Mesenchymal stem cell (in vitro differentiated cells and primary cell): ENCODE results near the gene FASLG.

Experiments
- DNase-seq: peaks from one replicate; pipeline ENCODE4 v3.0.0-alpha.2; 2013
- H2AFZ ChIP-seq: one replicate; pipeline ENCODE4 v1.6.1; 2013; ENCODE audit warnings: low read depth, mild to moderate bottlenecking, control low read depth, inconsistent platforms, low read length, moderate library complexity
- H2AK5ac ChIP-seq: 2 replicates; pipeline ENCODE4 v1.6.1; 2013; ENCODE audit warnings: low read length, moderate library complexity, mild to moderate bottlenecking, inconsistent platforms; ENCODE audit not compliant: severe bottlenecking
- H2BK120ac ChIP-seq: one replicate; pipeline ENCODE4 v1.6.1; 2013; ENCODE audit warnings: low read depth, mild to moderate bottlenecking, inconsistent platforms, low read length, moderate library complexity
- H2BK12ac ChIP-seq, 2 experiments: one replicate each; pipeline ENCODE4 v1.6.1; 2013; ENCODE audit warnings: inconsistent platforms in 2 of 2, low read length in 2 of 2, mild to moderate bottlenecking in 2 of 2, moderate library complexity in 2 of 2, control low read depth in 1 of 2
- H2BK15ac ChIP-seq: one replicate; pipeline ENCODE4 v1.6.1; 2013; ENCODE audit warnings: mild to moderate bottlenecking, low read depth, inconsistent platforms; ENCODE audit not compliant: poor library complexity, severe bottlenecking
- H2BK5ac ChIP-seq: 2 replicates; pipeline ENCODE4 v1.6.1; 2013; ENCODE audit warnings: low read depth, mild to moderate bottlenecking, low read length, control low read depth, inconsistent platforms; ENCODE audit not compliant: poor library complexity, severe bottlenecking
- H3K14ac ChIP-seq, 2 experiments: one replicate each; pipeline ENCODE4 v1.6.1; 2013; ENCODE audit warnings: inconsistent platforms in 2 of 2, low read length in 2 of 2, control low read depth in 1 of 2, mild to moderate bottlenecking in 1 of 2, moderate library complexity in 1 of 2
- H3K18ac ChIP-seq, 2 experiments: one replicate each; pipeline ENCODE4 v1.6.1; 2013; ENCODE audit warnings: inconsistent platforms in 2 of 2, low read length in 2 of 2, control low read depth in 1 of 2, low read depth in 1 of 2, mild to moderate bottlenecking in 1 of 2
- H3K23ac ChIP-seq, 2 experiments: one replicate each; pipeline ENCODE4 v1.6.1; 2013; ENCODE audit warnings: inconsistent platforms in 2 of 2, low read length in 2 of 2, mild to moderate bottlenecking in 2 of 2, moderate library complexity in 2 of 2, control low read depth in 1 of 2
- H3K27ac ChIP-seq: 2 replicates; pipeline ENCODE4 v1.5.1; 2013; ENCODE audit warnings: mild to moderate bottlenecking, moderate library complexity, low read length, control low read depth, inconsistent platforms; ENCODE audit not compliant: poor library complexity, severe bottlenecking
- H3K27me3 ChIP-seq, 2 experiments: 2 replicates each; pipeline versions ENCODE4 v1.6.1 to v1.7.0; 2013; ENCODE audit warnings: low read length in 2 of 2, mild to moderate bottlenecking in 2 of 2, moderate library complexity in 2 of 2, control low read depth in 1 of 2, inconsistent platforms in 1 of 2; ENCODE audit not compliant: control insufficient read depth in 1 of 2, insufficient read depth in 1 of 2
- H3K36me3 ChIP-seq, 2 experiments: 2 replicates each; pipeline versions ENCODE4 v1.6.1 to v1.7.0; 2013; ENCODE audit warnings: low read length in 2 of 2, control low read depth in 1 of 2, inconsistent platforms in 1 of 2, low read depth in 1 of 2, mild to moderate bottlenecking in 1 of 2; ENCODE audit not compliant: insufficient read depth in 2 of 2, control insufficient read depth in 1 of 2
- H3K4ac ChIP-seq, 2 experiments: one replicate each; pipeline ENCODE4 v1.6.1; 2013; ENCODE audit warnings: inconsistent platforms in 2 of 2, low read length in 2 of 2, mild to moderate bottlenecking in 2 of 2, moderate library complexity in 2 of 2, control low read depth in 1 of 2, low read depth in 1 of 2
- H3K4me1 ChIP-seq: 2 replicates; pipeline ENCODE4 v1.6.1; 2013; ENCODE audit warnings: low read depth, low read length, control low read depth; ENCODE audit not compliant: control insufficient read depth, insufficient read depth
- H3K4me2 ChIP-seq: 2 replicates; pipeline ENCODE4 v1.6.1; 2013; ENCODE audit warnings: low read length, mild to moderate bottlenecking, inconsistent platforms; ENCODE audit not compliant: poor library complexity, severe bottlenecking
- H3K4me3 ChIP-seq, 2 experiments: 2 replicates each; pipeline versions ENCODE4 v1.5.1 to v1.7.0; 2013; ENCODE audit warnings: low read length in 2 of 2, mild to moderate bottlenecking in 2 of 2, control low read depth in 1 of 2, low read depth in 1 of 2; ENCODE audit not compliant: insufficient read depth in 1 of 2
- H3K79me1 ChIP-seq: replicated peaks from 2 replicates; pipeline ENCODE4 v1.6.1; 2013; ENCODE audit warnings: mild to moderate bottlenecking, control low read depth, low read length, inconsistent platforms; ENCODE audit not compliant: poor library complexity, severe bottlenecking
- H3K9ac ChIP-seq: 2 replicates; pipeline ENCODE4 v1.7.0; 2013; ENCODE audit warnings: mild to moderate bottlenecking, low read length, moderate library complexity
- H3K9me3 ChIP-seq: 2 replicates; pipeline ENCODE4 v1.7.0; 2013; ENCODE audit warnings: mild to moderate bottlenecking, low read length; ENCODE audit not compliant: control insufficient read depth
- H4K8ac ChIP-seq: one replicate; pipeline ENCODE4 v1.6.1; 2013; ENCODE audit warnings: inconsistent platforms, mild to moderate bottlenecking, low read length, moderate library complexity
- H4K91ac ChIP-seq: one replicate; pipeline ENCODE4 v1.6.1; 2013; ENCODE audit warnings: mild to moderate bottlenecking, low read length, inconsistent platforms
- WGBS: methylation state at CpG from one replicate; pipeline ENCODE4 v1.1.7; 2013; ENCODE audit warnings: mixed read lengths; 5-methylcytosine and 5-hydroxymethylcytosine counted together

FASLG gene

GRCh38 chr1:172663732-172664131 lies 4.8 kb downstream of the FASLG start:
- WGBS = 93% methylated on average over 2 of the region's 3 CpGs
- Histone ChIP-seq H2AK5ac (peak overlapping the region; percentile 13), H2BK12ac (no peak overlapping the region)

DNA sequence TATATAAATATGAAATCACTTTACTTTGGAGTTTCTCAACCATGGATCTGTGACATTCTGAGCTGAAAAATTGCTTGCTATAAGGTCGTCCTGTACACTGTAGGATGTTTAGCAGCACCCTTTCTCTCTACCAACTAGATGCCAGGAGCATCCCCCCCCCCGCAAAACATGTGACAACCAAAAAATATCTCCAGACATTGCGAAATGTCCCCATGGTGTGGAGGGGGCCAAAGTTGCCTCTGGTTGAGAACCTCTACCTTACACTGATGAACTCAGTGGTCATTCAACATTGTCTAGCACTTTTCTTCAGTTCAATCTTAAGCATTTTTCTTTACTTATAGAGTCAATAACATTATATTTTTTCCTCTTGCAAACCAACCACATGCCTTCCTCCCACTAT lies 9.2 kb downstream of the FASLG start:
- no peak overlapping the region for H3K4ac ChIP-seq
- H3K9me3 ChIP-seq = no peaks in the 10 kb centered on the region
- DNase-seq = no peak
- no peaks in the 10 kb centered on the region for H3K4me1 ChIP-seq
- H3K27me3 ChIP-seq = no peaks in the 10 kb centered on the region
- H4K91ac ChIP-seq = no peak overlapping the region
- no peaks in the 10 kb centered on the region for H3K36me3 ChIP-seq
- H3K4me2 ChIP-seq = no peak overlapping the region
- no peak overlapping the region for H3K9ac ChIP-seq
- H2AFZ ChIP-seq = no peak overlapping the region
- H3K27ac ChIP-seq = no peak overlapping the region
- H4K8ac ChIP-seq = no peak overlapping the region
- no peak overlapping the region for H3K23ac ChIP-seq
- no peak overlapping the region for H2BK12ac ChIP-seq
- no peak overlapping the region for H3K18ac ChIP-seq
- no peak overlapping the region for H2AK5ac ChIP-seq
- no peak overlapping the region for H3K14ac ChIP-seq
- no peaks in the 10 kb centered on the region for H3K79me1 ChIP-seq
- no peak overlapping the region for H2BK15ac ChIP-seq
- no peak overlapping the region for H3K4me3 ChIP-seq
- no peak overlapping the region for H2BK5ac ChIP-seq
- WGBS = 97% methylated on average over 3 of the region's 3 CpGs
- no peak overlapping the region for H2BK120ac ChIP-seq

More at GRCh38 chr1:172663732-172664131, 4.8 kb downstream of the FASLG start:
- Histone ChIP-seq H3K14ac (no peak overlapping the region), H3K27me3 (no peaks in the 10 kb centered on the region), H3K4me2 (no peak overlapping the region), H2BK15ac (no peak overlapping the region), H3K79me1 (no peaks in the 10 kb centered on the region), H4K8ac (no peak overlapping the region), H4K91ac (no peak overlapping the region), H3K36me3 (no peaks in the 10 kb centered on the region), H3K23ac (no peak overlapping the region), H3K4me3 (no peak overlapping the region), H2BK120ac (no peak overlapping the region), H3K9ac (no peak overlapping the region), H3K4me1 (no peaks in the 10 kb centered on the region), H2BK5ac (no peak overlapping the region), H3K9me3 (no peaks in the 10 kb centered on the region), H3K4ac (no peak overlapping the region), H2AFZ (no peak overlapping the region), H3K27ac (no peak overlapping the region), H3K18ac (no peak overlapping the region)
- no peak for DNase-seq

DNA sequence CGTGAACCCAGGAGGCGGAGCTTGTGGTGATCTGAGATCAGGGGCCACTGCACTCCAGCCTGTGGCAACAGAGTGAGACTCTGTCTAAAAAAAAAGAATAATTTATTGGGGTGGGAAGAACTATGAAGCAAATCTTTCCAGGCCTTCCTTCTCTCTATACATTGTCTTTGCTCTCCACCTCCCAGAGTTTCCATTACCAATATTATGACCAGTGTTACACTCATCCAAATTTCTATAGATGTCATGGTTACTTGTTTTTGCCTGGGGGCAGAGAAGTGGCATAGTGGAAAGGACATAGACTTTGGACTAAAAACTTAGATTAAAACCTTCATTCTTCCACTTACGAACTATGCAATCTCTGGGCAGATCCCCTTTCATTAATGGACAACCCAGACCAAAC lies 10.1 kb downstream of the FASLG start:
- Histone ChIP-seq H2AK5ac (no peak overlapping the region), H3K4me2 (no peak overlapping the region), H3K4ac (no peak overlapping the region), H3K4me1 (no peaks in the 10 kb centered on the region), H4K8ac (no peak overlapping the region), H3K27me3 (no peaks in the 10 kb centered on the region), H3K9me3 (no peaks in the 10 kb centered on the region), H3K23ac (no peak overlapping the region), H2BK15ac (no peak overlapping the region), H4K91ac (no peak overlapping the region), H3K18ac (no peak overlapping the region), H2BK5ac (no peak overlapping the region), H2AFZ (no peak overlapping the region), H3K36me3 (no peaks in the 10 kb centered on the region), H3K79me1 (no peaks in the 10 kb centered on the region), H3K9ac (no peak overlapping the region), H3K14ac (no peak overlapping the region), H2BK120ac (no peak overlapping the region), H2BK12ac (no peak overlapping the region), H3K27ac (no peak overlapping the region), H3K4me3 (no peak overlapping the region)
- WGBS = 98% methylated on average over 3 of the region's 3 CpGs
- no peak for DNase-seq

DNA sequence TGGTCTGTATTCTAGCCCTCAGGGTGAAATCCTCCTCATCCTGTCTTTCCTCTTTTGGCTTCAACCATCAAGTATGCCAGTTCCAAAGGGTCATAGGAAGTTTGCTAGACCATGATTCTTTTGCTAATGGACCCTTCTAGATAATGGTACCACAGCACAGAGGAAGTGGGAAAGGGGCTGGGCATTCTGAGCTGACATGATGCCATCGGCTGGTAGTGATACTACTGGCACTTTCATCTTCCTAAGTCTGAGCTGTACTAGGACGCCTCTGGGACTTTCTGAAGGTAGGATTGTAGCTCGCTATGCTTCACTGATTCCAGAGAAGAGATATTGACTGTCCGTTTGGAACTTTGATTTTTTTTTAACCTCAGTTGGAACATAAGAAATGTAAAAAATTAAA lies 11.4 kb downstream of the FASLG start:
- Histone ChIP-seq H3K4me1 (no peaks in the 10 kb centered on the region), H3K14ac (no peak overlapping the region), H3K18ac (no peak overlapping the region), H3K4ac (no peak overlapping the region), H3K4me2 (no peak overlapping the region), H2BK5ac (no peak overlapping the region), H3K9ac (no peak overlapping the region), H3K27ac (no peak overlapping the region), H2BK120ac (no peak overlapping the region), H3K79me1 (no peaks in the 10 kb centered on the region), H2BK12ac (no peak overlapping the region), H2AFZ (no peak overlapping the region), H4K8ac (no peak overlapping the region), H3K27me3 (no peaks in the 10 kb centered on the region), H3K9me3 (no peaks in the 10 kb centered on the region), H3K36me3 (no peaks in the 10 kb centered on the region), H2AK5ac (no peak overlapping the region), H3K4me3 (no peak overlapping the region), H4K91ac (no peak overlapping the region), H2BK15ac (no peak overlapping the region), H3K23ac (no peak overlapping the region)
- DNase-seq = no peak
- 92% methylated on average over 3 of the region's 4 CpGs for WGBS
